ENCODE data around the gene TPCN1.

TPCN1 gene

GRCh38 chr12:113317122-113317521 is 95.9 kb downstream of the TPCN1 start:
- no peak for DNase-seq

DNA sequence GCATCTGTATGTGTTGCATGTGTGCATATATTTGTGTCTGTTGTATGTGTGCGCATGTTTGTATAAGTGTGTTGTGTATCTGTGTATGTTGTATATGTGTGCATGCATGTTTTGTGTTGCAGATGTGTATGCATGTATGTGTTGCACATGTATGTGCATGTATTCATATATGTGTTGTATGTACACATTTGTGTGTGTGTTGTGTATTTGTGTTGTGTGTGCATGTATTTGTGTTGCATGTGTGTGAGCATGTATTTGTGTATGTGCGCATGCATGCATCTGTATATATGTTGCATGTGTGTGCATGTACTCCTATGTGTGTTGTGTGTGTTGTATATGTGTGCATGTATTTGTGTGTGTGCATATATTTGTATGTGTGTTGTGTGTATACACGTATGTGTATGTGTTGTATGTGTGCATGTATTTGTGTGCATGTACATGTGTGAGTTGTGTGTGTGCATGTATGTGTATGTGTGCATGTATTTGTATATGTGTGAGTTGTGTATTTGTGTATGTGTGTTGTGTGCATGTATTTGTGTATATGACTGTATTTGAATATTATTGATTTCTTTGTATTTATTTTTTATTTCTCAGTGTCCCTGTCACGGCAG is 96.9 kb downstream of the TPCN1 start:
- no peak for DNase-seq

DNA sequence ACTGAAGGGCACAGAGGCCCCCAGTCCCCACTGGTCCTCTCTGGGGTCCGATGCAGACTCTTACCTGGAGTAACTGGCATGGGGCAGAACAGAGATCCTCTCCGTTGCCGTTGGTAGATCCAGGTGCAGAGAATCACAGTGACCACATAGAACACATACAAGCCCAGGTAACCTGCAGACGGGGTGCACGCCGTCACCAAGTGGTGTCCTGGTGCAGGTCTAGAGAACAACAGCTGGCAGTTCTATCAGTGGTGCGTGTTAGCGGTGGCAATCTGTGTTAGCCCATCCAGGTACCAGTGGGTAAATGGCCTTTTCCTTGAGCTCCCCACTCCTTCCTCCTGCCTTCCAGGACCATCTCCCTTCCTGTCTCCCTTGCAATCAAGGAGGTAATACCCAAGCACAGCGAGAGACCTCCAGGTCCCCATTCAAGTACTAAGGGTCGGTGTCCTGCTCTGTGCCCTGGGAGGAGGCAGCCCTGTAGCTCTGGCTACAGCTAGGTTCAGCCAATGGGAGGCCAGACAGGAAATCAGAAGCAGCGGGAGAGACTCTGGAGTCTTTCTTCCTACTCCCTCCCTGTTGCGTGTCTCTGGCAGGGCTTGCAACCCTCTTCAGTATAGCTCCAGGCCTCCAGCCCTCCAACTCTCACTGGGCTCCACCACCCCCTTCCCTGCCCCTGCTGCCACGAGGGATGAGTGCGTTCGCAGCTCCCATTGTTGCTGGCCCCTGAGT is 97.8 kb downstream of the TPCN1 start:
- no peak for DNase-seq

DNA sequence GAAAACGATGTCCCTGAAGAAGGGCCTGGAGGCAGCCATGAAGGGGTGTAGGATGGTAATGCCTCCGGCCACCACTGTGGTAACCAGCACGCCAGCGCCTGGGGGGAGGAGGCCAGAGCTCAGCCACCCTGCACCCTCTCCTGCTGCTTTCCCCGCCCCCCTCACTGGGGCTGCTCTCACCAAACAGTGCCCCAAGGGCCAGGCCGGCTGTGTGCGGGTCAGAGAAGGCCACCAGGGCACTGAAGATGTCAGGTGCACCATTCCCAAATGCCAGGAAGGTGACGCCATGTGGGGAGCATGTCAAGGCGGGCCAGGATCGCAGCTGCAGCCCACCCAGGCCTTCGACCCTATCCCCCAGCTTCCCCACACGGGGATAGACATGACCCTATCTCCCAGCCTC is 99.1 kb downstream of the TPCN1 start:
- no peak for DNase-seq

DNA sequence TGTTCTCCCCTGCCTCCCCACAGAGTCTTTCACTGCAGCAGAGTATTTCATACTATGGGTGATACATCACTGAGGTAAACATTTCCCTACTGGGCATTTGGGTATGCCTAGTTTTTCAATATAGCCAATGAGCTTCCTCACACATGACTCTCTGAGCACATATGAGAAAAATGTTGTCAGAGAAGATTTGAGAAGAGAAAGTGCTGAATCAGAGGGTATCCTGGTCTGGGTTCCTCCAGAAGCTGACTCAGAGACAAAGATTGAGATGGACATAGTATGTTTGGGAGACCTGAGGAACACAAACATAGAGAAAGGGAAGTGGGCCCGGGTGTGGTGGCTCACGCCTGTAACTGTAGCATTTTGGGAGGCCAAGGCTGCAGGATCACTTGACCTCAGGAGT is 101.1 kb downstream of the TPCN1 start:
- DNase-seq = peak; percentile 90

GRCh38 chr12:113325916-113326315 is 104.7 kb downstream of the TPCN1 start:
- no peak for DNase-seq

DNA sequence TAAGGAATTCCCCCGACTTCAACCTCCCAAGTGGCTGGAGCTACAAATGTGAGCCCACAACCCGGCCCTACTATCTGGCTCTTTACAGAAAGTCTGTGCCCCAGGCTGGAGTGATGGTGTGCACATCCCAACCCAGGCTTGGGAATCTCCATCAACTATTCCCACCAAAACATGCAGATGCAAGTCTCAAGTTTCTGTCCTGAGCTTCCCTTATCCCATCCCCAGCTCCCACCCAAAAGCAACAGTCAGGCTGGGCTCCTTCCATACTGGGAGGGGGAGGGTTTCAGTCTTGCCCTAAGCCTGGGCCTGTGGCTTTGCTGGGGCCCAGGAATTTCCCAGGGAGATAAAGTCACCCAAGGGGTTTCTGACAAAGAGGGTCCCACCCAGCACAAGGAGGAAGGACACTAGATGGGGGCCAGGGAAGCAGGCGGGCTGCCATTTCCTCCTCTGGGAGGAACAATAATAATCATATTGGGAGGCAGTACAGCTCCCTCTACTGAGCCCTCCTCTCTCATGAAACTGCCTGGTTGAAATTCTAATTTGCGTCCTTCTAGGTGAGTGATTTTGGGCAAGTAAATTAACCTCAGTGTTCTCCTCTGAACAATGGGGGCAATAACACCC is 105.6 kb downstream of the TPCN1 start:
- no peak for DNase-seq

- DNase-seq = no peak
These were observed 107.2 kb downstream of the TPCN1 start for GRCh38 chr12:113328368-113328889.

DNA sequence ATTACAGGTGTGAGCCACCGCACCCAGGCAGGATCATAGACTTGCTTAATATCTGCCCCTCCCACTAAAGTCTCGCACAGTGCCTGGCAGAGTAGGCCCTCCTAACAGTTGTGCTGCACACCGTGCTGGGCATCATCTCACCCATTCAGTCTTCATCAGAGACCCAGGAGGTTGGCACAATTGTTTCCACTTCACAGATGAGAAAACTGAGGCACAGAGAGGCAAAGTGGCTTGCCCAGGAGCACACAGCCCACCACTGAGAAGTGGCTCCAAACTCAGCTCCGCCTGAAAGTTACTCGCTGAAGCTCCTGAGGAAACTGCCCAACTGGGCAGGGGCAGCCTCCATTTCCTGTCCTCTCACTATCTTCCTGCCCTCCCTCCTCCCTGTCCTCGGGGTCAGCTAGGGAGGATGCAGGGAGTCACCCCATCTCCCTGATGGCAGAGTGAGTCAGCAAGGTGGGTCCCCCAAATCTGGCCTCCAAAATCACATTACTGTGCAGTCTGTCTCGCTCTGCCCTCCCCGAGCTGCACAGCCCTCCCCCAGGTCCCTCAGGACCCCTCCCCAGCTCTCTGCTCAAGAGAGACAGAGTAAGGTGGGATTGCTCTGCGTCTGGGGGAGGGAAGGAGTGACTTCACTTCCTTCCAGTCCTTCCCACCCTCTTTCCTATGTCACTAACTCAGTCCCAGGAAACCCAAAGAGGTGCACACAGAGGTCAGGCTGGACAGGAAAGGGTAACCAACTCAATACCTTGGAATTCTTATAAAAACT is 107.9 kb downstream of the TPCN1 start:
- DNase-seq = no peak

GRCh38 chr12:113329791-113330417 is 108.6 kb downstream of the TPCN1 start:
- no peak for DNase-seq

- DNase-seq = no peak
These were observed 109.2 kb downstream of the TPCN1 start for GRCh38 chr12:113330505-113330904.

DNA sequence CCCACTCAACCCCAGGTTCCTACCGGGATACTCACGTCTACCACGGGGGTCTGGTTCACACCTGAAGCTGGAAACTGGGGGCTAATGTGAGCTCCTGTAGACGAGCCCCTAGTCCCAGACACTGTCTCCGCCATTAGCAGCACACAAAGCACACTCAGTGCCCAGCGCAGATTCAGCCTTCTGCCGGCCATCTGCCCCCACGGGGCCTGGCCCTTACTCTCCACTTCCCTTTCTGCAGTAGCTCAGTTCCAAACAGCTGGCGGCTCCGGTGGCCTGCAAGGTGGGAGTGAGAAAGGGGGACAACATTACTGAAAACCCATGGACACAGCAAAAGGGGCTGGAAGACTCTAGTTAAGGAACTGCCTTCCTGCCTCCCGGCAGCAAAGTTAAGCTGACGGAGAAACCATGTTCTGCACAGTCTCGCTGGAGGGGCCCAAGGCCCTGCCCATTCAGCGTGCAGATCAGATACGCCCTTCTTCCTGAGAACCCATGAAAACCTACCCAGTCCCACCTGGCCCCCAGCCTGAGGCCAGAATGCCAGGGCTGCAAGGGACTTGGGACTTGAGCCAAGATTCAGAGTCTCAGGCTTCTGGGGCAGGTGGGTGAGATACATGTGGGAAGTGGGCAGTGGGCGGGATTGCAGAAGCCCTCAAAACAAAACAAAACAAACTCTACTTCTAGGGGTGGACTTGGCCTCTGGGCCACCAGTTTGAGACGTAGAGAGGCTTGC is 111.6 kb downstream of the TPCN1 start:
- DNase-seq = peak; percentile 30

- DNase-seq = no peak
These were observed 112.1 kb downstream of the TPCN1 start for GRCh38 chr12:113333418-113333750.

DNA sequence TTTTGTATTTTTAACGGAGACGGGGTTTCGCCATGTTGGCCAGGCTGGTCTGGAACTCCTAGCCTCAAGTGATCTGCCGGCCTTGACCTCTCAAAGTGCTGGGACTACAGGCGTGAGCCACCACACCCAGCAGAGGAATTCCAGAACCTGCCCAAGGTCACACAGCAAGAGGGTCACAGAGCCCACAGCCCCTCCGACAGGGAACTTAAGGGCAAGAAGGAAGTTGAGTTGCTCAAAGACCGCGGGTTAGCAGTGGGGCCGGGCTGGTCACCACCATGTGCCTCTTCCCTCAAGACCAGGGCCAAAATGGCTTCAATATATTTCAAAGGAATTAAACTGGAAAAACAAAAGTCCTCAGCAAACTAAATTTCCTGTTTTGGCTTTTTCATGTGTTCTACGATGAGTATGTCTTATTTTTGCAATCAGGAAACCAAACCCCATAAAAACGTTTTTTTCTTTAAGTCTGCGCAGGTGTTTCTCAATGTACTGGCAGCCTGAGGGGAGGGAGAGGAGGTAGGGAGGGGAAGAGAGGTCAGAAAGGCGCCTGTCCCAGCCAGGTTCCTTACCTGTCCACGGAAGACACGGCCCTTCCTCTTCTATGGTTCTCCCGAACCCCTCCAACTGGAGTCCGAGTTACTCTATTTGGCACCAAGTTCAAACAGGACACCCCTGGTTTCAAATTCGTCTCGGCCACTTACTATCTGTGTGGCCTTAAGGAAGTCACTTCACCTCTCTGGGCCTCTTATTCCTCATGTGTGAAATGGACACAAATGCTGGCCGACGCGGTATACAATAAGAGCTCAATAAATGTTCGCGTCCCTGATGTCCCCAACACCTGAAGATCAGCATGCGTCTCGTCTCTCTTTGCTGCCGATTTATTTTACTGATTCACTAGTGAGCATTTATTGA is 112.9 kb downstream of the TPCN1 start:
- DNase-seq = peak; percentile 72

DNA sequence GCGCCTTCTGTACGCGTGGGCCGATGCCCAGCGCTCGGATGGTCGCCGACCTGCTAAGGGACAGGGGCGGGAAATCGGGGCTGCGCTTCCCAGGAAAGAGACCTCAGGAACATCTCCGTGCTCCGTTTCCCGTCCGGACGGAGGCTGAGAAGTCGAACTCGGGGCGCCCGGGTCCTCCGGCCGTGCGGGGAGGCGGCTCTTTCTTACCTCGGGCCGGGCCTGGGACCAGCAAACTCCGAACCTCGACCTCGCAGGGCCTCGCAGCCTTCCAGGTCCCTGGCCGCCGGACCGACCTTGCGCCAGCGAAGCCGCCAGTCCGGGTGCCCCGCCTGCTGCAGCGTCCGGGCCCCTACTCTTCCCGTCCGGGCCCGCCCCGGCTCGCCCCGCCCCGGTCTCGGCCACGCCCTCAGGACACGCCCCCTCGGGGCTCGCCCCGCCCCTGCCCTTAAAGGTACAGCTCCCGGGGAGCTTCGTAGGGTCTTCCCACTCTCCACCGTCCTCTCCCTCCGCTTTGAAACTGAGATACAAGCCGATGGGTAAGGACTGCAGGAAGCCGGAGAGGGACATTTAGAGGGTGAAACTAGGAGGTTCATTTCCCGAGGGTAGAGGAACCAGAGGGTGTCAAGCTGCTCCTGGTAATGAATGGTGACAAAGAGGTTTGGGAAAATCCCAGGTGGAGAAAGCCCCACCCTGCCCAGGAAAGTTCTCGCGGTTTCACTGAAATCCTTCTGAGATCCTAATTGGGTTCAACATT is 113.7 kb downstream of the TPCN1 start, which contains the start of gene SLC8B1:
Gene SLC8B1 (minus strand): TSS at position 324 of the 754 bp plus-strand sequence. CDS start 2,231 bp downstream, outside the sequence.
- DNase-seq = peak; percentile 95

DNA sequence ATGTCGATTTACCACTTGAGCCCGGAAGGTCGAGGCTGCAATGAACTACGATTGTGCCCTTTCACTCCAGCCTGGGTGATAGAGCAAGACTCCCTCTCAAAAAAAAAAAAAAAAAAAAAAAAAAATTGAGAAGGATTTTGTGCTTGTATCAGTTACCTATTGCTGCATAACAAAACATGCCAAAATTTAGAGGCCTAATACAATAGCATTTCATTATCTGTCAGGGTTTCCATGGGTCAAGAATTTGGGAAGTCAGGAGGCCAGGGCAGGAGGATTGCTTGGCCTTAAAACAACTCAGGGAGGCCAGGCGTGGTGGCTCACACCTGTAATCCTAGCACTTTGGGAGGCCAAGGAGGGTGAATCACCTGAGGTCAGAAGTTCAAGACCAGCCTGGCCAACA is 118.3 kb downstream of the TPCN1 start:
- DNase-seq = no peak

- no peak for DNase-seq
These were observed 118.8 kb downstream of the TPCN1 start for GRCh38 chr12:113340061-113340460.

GRCh38 chr12:113341535-113341934 is 120.3 kb downstream of the TPCN1 start:
- peak; percentile 57 for DNase-seq

DNA sequence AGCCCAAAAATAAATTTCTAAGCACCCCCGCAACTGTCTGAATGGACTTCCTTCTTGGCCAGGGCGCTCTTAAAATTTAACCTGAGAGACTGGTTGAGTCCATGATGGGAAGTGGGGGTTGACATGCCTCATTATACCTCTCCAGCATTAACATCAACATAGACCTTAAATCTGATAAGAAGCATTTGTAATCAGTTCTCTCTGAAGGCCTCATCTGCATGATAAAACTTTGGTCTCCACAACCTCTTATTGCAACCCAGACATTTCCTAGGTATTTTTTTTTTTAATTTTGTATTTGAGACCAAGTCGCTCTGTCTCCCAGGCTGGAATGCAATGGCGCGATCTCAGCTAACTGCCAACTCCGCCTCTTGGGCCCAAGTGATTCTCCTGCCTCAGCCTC is 124.1 kb downstream of the TPCN1 start:
- no peak for DNase-seq

DNA sequence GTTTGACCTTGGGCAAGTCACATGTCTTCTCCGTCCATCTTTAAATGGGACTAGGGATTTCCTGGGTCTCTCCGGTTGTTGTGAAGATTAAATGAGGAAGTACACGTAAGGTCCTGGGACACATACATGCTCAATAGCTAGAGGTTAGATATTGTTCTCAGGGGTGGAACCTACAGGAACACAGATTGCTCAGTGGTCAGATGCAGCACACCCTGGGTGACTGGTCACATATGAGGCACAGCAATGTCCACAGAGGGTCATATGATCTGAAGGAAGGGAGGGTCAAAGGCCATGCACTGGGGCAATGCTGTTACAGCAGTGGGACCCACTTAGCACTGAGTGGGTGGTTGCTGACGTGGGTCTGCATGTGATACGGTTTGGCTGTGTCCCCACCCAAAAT is 125.1 kb downstream of the TPCN1 start:
- DNase-seq = peak; percentile 60
